Measurements from ENCODE around the gene UFSP2.

DNA sequence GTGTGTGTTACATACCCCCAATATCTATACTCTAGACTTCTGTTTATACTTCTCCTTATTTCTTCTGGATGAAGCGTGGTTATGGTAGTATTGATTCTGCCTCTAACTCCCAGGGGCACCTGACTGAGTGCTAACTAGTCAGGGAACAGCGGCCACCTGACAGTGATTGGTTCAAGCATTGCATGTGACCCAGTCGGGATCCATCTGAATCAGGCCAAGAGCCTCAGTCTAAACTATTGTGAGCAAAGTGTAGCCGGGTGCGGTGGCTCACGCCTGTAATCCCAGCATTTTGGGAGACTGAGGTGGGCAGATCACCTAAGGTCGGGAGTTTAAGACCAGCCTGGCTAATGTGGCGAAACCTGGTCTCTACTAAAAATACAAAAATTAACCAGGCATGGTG, 35.8 kb upstream of the UFSP2 start:
- no peak for TF ChIP-seq ZNF274 (IDR thresholded peaks at IDR 0.05; ENCODE audit: low read depth, low read length)
- TF ChIP-seq SUZ12 (IDR thresholded peaks at IDR 0.05; ENCODE audit: extremely low read depth, insufficient read depth, insufficient read length): no peak
